IPS-18c (cell line): ENCODE results near the gene SYT2.
"Not testable (repeated sequence)": the region's sequence is repeated elsewhere in the genome, so short reads cannot be mapped to it uniquely, and the experiment has no call there.

Experiments
- H3K4me3 ChIP-seq: 2 replicates; pipeline ENCODE4 v1.7.0; 2013; ENCODE audit warnings: low read depth, mild to moderate bottlenecking, low read length, moderate library complexity; ENCODE audit not compliant: insufficient read depth
- H3K9me3 ChIP-seq: one replicate; pipeline ENCODE4 v1.6.1; 2013; ENCODE audit warnings: mild to moderate bottlenecking, low read length, moderate library complexity; ENCODE audit not compliant: control insufficient read depth, insufficient read depth

Gene SYT2

GRCh38 chr1:202638019-202638700 lies 72.1 kb downstream of the SYT2 start:
- Histone ChIP-seq H3K4me3 (no peak overlapping the region), H3K9me3 (no peaks in the 10 kb centered on the region)

GRCh38 chr1:202637321-202638018 lies 72.8 kb downstream of the SYT2 start:
- H3K4me3 ChIP-seq, H3K9me3 ChIP-seq: not testable (repeated sequence)

- H3K4me3 ChIP-seq, H3K9me3 ChIP-seq: not testable (repeated sequence)
Measured at GRCh38 chr1:202636171-202636570, 74.1 kb downstream of the SYT2 start.

- Histone ChIP-seq H3K4me3 (no peak overlapping the region), H3K9me3 (no peaks in the 10 kb centered on the region)
Measured at GRCh38 chr1:202632241-202632640, 78.0 kb downstream of the SYT2 start.

- Histone ChIP-seq H3K4me3 (no peak overlapping the region), H3K9me3 (no peaks in the 10 kb centered on the region)
Measured at GRCh38 chr1:202631076-202631923, 79.0 kb downstream of the SYT2 start.

- Histone ChIP-seq H3K4me3 (no peak overlapping the region), H3K9me3 (no peaks in the 10 kb centered on the region)
Measured at GRCh38 chr1:202630541-202630940, 79.7 kb downstream of the SYT2 start.

GRCh38 chr1:202630096-202630495 lies 80.2 kb downstream of the SYT2 start:
- H3K4me3 ChIP-seq, H3K9me3 ChIP-seq: not testable (repeated sequence)

- not testable (repeated sequence) for H3K9me3 ChIP-seq
Measured at GRCh38 chr1:202629257-202629811, 80.9 kb downstream of the SYT2 start.

GRCh38 chr1:202628646-202629215 lies 81.5 kb downstream of the SYT2 start:
- no peak overlapping the region for H3K4me3 ChIP-seq
- H3K9me3 ChIP-seq, result no peaks in the 10 kb centered on the region

More at GRCh38 chr1:202629257-202629811, 80.9 kb downstream of the SYT2 start:
- not testable (repeated sequence) for H3K4me3 ChIP-seq

GRCh38 chr1:202627841-202628565 lies 82.3 kb downstream of the SYT2 start:
- Histone ChIP-seq H3K4me3 (no peak overlapping the region), H3K9me3 (no peaks in the 10 kb centered on the region)

- not testable (repeated sequence) for H3K9me3 ChIP-seq, H3K4me3 ChIP-seq
Measured at GRCh38 chr1:202627036-202627435, 83.2 kb downstream of the SYT2 start.

GRCh38 chr1:202625416-202626360 lies 84.6 kb downstream of the SYT2 start:
- Histone ChIP-seq H3K4me3 (no peak overlapping the region), H3K9me3 (no peaks in the 10 kb centered on the region)

GRCh38 chr1:202624781-202625108 lies 85.5 kb downstream of the SYT2 start:
- Histone ChIP-seq H3K4me3 (no peak overlapping the region), H3K9me3 (no peaks in the 10 kb centered on the region)

GRCh38 chr1:202624088-202624780 lies 86.0 kb downstream of the SYT2 start:
- Histone ChIP-seq H3K4me3 (no peak overlapping the region), H3K9me3 (no peaks in the 10 kb centered on the region)

- not testable (repeated sequence) for H3K9me3 ChIP-seq, H3K4me3 ChIP-seq
Measured at GRCh38 chr1:202623476-202623875, 86.8 kb downstream of the SYT2 start.
